GM23338 (cell line): Measurements from ENCODE around the gene GBP2. TPM values are rescaled to one million over a fixed set of nuclear protein-coding genes. Genes with fewer than 3 reads are reported as not detected.
A peak's percentile ranks its signal among the peaks of the same experiment; 100 is the strongest.

Experiments
- ATAC-seq: fragments of 200-7000 bp; cut with Tn5 transposase; 3 replicates; pipeline ENCODE4 v1.9.1; 2020
- DNase-seq: peaks from one replicate; pipeline ENCODE4 v3.0.0-alpha.2; 2015; ENCODE audit warnings: low spot score
- H2AFZ ChIP-seq: fragments of 200-600 bp; sonication (generic); 2 replicates; pipeline ENCODE4 v1.8.0; 2016; ENCODE audit warnings: antibody characterized with exemption, mild to moderate bottlenecking, moderate library complexity
- H3F3A ChIP-seq: fragments of 200-600 bp; sonication (generic); replicated peaks from 2 replicates; pipeline ENCODE4 v1.8.0; 2017; ENCODE audit warnings: antibody characterized with exemption, mixed run types, low read depth
- H3K27ac ChIP-seq: fragments of 200-600 bp; sonication (generic); 2 replicates; pipeline ENCODE4 v1.6.1; 2016; ENCODE audit warnings: low read depth
- H3K27me3 ChIP-seq: fragments of 200-600 bp; sonication (generic); 2 replicates; pipeline ENCODE4 v1.8.0; 2016; ENCODE audit warnings: mild to moderate bottlenecking, mixed run types, moderate library complexity; ENCODE audit not compliant: insufficient read depth
- H3K36me3 ChIP-seq: fragments of 200-600 bp; sonication (generic); 2 replicates; pipeline ENCODE4 v1.8.0; 2016; ENCODE audit warnings: mild to moderate bottlenecking; ENCODE audit not compliant: insufficient read depth
- H3K4me1 ChIP-seq: fragments of 200-600 bp; sonication (generic); 2 replicates; pipeline ENCODE4 v1.8.0; 2016; ENCODE audit warnings: mild to moderate bottlenecking, moderate library complexity; ENCODE audit not compliant: insufficient read depth
- H3K4me2 ChIP-seq: fragments of 200-600 bp; sonication (generic); 2 replicates; pipeline ENCODE4 v1.7.1; 2017; ENCODE audit warnings: mixed run types
- H3K4me3 ChIP-seq: fragments of 200-600 bp; sonication (generic); 2 replicates; pipeline ENCODE4 v1.6.1; 2016; ENCODE audit warnings: mixed run types
- H3K79me2 ChIP-seq: fragments of 200-600 bp; sonication (generic); replicated peaks from 2 replicates; pipeline ENCODE4 v1.8.0; 2017; ENCODE audit warnings: mild to moderate bottlenecking; ENCODE audit not compliant: insufficient read depth
- H3K9me2 ChIP-seq: fragments of 200-600 bp; sonication (generic); 2 replicates; pipeline ENCODE4 v1.8.0; 2017; ENCODE audit not compliant: insufficient read depth
- H4K20me1 ChIP-seq: fragments of 200-600 bp; sonication (generic); replicated peaks from 2 replicates; pipeline ENCODE4 v1.8.0; 2017; ENCODE audit warnings: mild to moderate bottlenecking; ENCODE audit not compliant: insufficient read depth
- H3K27ac Mint-ChIP-seq: 2 replicates; pipeline ENCODE4 v1.8.0; 2020; ENCODE audit warnings: inconsistent platforms, mild to moderate bottlenecking, moderate library complexity, mixed read lengths
- H3K27me3 Mint-ChIP-seq: 3 replicates; pipeline ENCODE4 v1.8.0; 2022; ENCODE audit warnings: low read depth, mild to moderate bottlenecking, moderate library complexity, mixed read lengths, inconsistent platforms; ENCODE audit not compliant: insufficient read depth, poor library complexity
- H3K36me3 Mint-ChIP-seq: 3 replicates; pipeline ENCODE4 v1.8.0; 2021; ENCODE audit warnings: low read depth, mild to moderate bottlenecking, inconsistent platforms, moderate library complexity, mixed read lengths
- H3K4me1 Mint-ChIP-seq: 3 replicates; pipeline ENCODE4 v1.8.0; 2020; ENCODE audit warnings: mild to moderate bottlenecking, inconsistent platforms, mixed read lengths
- H3K4me3 Mint-ChIP-seq: 3 replicates; pipeline ENCODE4 v1.8.0; 2021; ENCODE audit warnings: moderate library complexity, mild to moderate bottlenecking, inconsistent platforms, mixed read lengths
- H3K9me3 Mint-ChIP-seq: 3 replicates; pipeline ENCODE4 v1.8.0; 2020; ENCODE audit warnings: moderate library complexity, mild to moderate bottlenecking, inconsistent platforms, mixed read lengths
- CREB1 ChIP-seq: fragments of 250-450 bp; sonication (Bioruptor Pico); IDR thresholded peaks from 2 replicates; pipeline ENCODE4 v1.5.0; 2020; ENCODE audit warnings: low read depth, mild to moderate bottlenecking, moderate library complexity
- EZH2phosphoT487 ChIP-seq: fragments of 200-600 bp; sonication (generic); IDR thresholded peaks from one replicate; pipeline ENCODE4 v1.8.1; 2018; ENCODE audit warnings: antibody characterized with exemption; ENCODE audit not compliant: unreplicated experiment
- JUNB ChIP-seq: IDR thresholded peaks from one replicate; pipeline ENCODE4 v1.6.1; 2016; ENCODE audit warnings: antibody characterized with exemption; ENCODE audit not compliant: unreplicated experiment
- NANOG ChIP-seq: IDR thresholded peaks from 2 replicates; pipeline ENCODE4 v1.6.1; 2016; ENCODE audit warnings: antibody characterized with exemption, borderline replicate concordance
- POLR2AphosphoS5 ChIP-seq: IDR thresholded peaks from 2 replicates; pipeline ENCODE4 v1.6.1; 2016; ENCODE audit warnings: antibody characterized with exemption, low read depth
- STAT1 ChIP-seq: IDR thresholded peaks from one replicate; pipeline ENCODE4 v1.6.1; 2016; ENCODE audit warnings: antibody characterized with exemption; ENCODE audit not compliant: unreplicated experiment
- ZNF114 ChIP-seq: fragments of 250-450 bp; sonication (Bioruptor Pico); IDR thresholded peaks from 2 replicates; pipeline ENCODE4 v1.5.0; 2020; ENCODE audit warnings: mild to moderate bottlenecking, moderate library complexity
- ZNF331 ChIP-seq: fragments of 250-450 bp; sonication (Bioruptor Pico); IDR thresholded peaks from 2 replicates; pipeline ENCODE4 v1.5.0; 2020; ENCODE audit warnings: low read depth, mild to moderate bottlenecking, moderate library complexity
- polyA plus RNA-seq: library from polyadenylated mRNA; unstranded; fragments of >200 nt; fragmentation: Nextera tagmentation; extraction: Ambion mirVana; gene quantifications from 2 replicates; pipeline ENCODE4 v1.2.1, GENCODE V29; 2016
- total RNA-seq: library from RNA; depleted of rRNA; stranded (reverse); fragments of >200 nt; shearing (Covaris generic); gene quantifications from 2 replicates; pipeline ENCODE4 v1.2.3, GENCODE V29; 2014
- TF ChIP-seq, protein P1 (sequence below), 2 experiments: fragments of 200-600 bp in 1 of 2; sonication (generic) in 1 of 2; conservative IDR thresholded peaks; 2 replicates each; pipeline versions ENCODE4 v1.5.1 to v1.6.1; 2016 to 2017; ENCODE audit warnings: antibody characterized with exemption in 2 of 2, low read depth in 2 of 2, mild to moderate bottlenecking in 2 of 2, moderate library complexity in 1 of 2
- TF ChIP-seq, protein P2 (sequence below): IDR thresholded peaks from one replicate; pipeline ENCODE4 v1.6.1; 2018; ENCODE audit warnings: antibody characterized with exemption; ENCODE audit not compliant: unreplicated experiment
- TF ChIP-seq, protein P3 (sequence below): IDR thresholded peaks from 2 replicates; pipeline ENCODE4 v1.6.1; 2016; ENCODE audit warnings: antibody characterized with exemption

Gene GBP2
- total and polyA plus RNA-seq, 2 experiments from 2014 or later: not detected

DNA sequence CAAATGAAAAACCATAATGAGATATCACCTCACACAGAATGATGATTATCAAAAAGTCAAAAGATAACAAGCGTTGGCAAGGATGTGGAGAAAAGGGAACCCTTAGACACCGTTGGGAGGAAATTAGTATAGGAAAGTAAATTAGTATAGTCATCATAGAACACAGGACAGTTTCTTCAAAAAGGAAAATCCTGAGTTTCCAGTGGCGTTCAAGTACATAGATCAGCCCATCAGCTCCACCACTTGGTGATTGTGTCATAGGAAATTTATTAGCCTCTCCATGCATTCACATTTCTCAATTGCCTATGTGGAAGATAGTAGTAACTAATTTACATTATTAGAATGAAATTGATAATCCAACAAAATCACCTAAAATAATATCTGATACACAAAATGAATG, 20.8 kb upstream of the GBP2 start:
- no peak overlapping the region for H3K27ac Mint-ChIP-seq
- H3K36me3 Mint-ChIP-seq: no peaks in the 10 kb centered on the region
- Histone ChIP-seq H3K4me1 (no peaks in the 10 kb centered on the region), H3K27ac (no peak overlapping the region), H3K79me2 (no peaks in the 10 kb centered on the region), H3K27me3 (no peaks in the 10 kb centered on the region), H3K9me2 (no peaks in the 10 kb centered on the region), H4K20me1 (no peaks in the 10 kb centered on the region), H3K4me2 (no peak overlapping the region), H3K36me3 (no peaks in the 10 kb centered on the region), H3K4me3 (no peak overlapping the region), H3F3A (no peaks in the 10 kb centered on the region), H2AFZ (no peak overlapping the region)
- H3K4me3 Mint-ChIP-seq: no peak overlapping the region
- no peaks in the 10 kb centered on the region for H3K9me3 Mint-ChIP-seq
- no peak for ATAC-seq
- no peak for DNase-seq
- TF ChIP-seq POLR2AphosphoS5 (no peak), NANOG (no peak), CREB1 (CRISPR knock-in tag) (no peak), EZH2phosphoT487 (no peak), ZNF331 (CRISPR knock-in tag) (no peak)
- TF ChIP-seq, protein P1, sequence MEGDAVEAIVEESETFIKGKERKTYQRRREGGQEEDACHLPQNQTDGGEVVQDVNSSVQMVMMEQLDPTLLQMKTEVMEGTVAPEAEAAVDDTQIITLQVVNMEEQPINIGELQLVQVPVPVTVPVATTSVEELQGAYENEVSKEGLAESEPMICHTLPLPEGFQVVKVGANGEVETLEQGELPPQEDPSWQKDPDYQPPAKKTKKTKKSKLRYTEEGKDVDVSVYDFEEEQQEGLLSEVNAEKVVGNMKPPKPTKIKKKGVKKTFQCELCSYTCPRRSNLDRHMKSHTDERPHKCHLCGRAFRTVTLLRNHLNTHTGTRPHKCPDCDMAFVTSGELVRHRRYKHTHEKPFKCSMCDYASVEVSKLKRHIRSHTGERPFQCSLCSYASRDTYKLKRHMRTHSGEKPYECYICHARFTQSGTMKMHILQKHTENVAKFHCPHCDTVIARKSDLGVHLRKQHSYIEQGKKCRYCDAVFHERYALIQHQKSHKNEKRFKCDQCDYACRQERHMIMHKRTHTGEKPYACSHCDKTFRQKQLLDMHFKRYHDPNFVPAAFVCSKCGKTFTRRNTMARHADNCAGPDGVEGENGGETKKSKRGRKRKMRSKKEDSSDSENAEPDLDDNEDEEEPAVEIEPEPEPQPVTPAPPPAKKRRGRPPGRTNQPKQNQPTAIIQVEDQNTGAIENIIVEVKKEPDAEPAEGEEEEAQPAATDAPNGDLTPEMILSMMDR (conservative IDR thresholded peaks at IDR 0.05; ENCODE audit: low read depth in 2 of 2): no peak
- TF ChIP-seq, protein P2, sequence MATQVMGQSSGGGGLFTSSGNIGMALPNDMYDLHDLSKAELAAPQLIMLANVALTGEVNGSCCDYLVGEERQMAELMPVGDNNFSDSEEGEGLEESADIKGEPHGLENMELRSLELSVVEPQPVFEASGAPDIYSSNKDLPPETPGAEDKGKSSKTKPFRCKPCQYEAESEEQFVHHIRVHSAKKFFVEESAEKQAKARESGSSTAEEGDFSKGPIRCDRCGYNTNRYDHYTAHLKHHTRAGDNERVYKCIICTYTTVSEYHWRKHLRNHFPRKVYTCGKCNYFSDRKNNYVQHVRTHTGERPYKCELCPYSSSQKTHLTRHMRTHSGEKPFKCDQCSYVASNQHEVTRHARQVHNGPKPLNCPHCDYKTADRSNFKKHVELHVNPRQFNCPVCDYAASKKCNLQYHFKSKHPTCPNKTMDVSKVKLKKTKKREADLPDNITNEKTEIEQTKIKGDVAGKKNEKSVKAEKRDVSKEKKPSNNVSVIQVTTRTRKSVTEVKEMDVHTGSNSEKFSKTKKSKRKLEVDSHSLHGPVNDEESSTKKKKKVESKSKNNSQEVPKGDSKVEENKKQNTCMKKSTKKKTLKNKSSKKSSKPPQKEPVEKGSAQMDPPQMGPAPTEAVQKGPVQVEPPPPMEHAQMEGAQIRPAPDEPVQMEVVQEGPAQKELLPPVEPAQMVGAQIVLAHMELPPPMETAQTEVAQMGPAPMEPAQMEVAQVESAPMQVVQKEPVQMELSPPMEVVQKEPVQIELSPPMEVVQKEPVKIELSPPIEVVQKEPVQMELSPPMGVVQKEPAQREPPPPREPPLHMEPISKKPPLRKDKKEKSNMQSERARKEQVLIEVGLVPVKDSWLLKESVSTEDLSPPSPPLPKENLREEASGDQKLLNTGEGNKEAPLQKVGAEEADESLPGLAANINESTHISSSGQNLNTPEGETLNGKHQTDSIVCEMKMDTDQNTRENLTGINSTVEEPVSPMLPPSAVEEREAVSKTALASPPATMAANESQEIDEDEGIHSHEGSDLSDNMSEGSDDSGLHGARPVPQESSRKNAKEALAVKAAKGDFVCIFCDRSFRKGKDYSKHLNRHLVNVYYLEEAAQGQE: no peak
- TF ChIP-seq, protein P3, sequence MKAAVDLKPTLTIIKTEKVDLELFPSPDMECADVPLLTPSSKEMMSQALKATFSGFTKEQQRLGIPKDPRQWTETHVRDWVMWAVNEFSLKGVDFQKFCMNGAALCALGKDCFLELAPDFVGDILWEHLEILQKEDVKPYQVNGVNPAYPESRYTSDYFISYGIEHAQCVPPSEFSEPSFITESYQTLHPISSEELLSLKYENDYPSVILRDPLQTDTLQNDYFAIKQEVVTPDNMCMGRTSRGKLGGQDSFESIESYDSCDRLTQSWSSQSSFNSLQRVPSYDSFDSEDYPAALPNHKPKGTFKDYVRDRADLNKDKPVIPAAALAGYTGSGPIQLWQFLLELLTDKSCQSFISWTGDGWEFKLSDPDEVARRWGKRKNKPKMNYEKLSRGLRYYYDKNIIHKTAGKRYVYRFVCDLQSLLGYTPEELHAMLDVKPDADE: no peak
- no peaks in the 10 kb centered on the region for H3K27me3 Mint-ChIP-seq
- no peaks in the 10 kb centered on the region; the same call in 2 of the 3 replicates for H3K4me1 Mint-ChIP-seq

DNA sequence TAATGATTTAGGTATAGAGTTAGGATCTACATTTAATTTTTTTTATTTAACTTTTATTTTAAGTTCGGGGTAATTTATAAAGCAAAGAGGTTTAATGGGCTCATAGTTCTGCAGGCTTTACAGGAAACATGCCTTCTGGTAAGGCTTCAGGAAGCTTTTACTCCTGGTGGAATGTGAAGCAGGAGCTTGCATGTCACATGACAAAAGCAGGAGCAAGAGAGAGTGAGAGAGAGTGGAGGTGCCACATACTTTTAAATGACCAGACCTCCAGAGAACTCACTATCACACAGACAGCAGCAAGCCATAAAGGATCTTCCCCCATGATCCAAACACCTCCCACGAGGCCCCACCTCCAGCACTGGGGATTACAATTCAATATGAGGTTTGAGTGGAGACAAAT, 17.6 kb upstream of the GBP2 start:
- Histone ChIP-seq H3K4me2 (no peak overlapping the region), H3K4me3 (no peak overlapping the region), H3K4me1 (no peaks in the 10 kb centered on the region), H3K36me3 (no peaks in the 10 kb centered on the region), H4K20me1 (no peaks in the 10 kb centered on the region), H3F3A (no peaks in the 10 kb centered on the region), H3K27ac (no peak overlapping the region), H2AFZ (peak overlapping the region; percentile 35; the same call in 1 of the 2 replicates), H3K79me2 (no peaks in the 10 kb centered on the region), H3K27me3 (no peaks in the 10 kb centered on the region), H3K9me2 (no peaks in the 10 kb centered on the region)
- H3K27ac Mint-ChIP-seq: no peak overlapping the region; the same call in 1 of the 2 replicates
- peak; percentile 33; the same call in 1 of the 3 replicates for ATAC-seq
- H3K4me1 Mint-ChIP-seq: no peaks in the 10 kb centered on the region; the same call in 2 of the 3 replicates
- H3K9me3 Mint-ChIP-seq: no peaks in the 10 kb centered on the region; the same call in 2 of the 3 replicates
- H3K36me3 Mint-ChIP-seq: no peaks in the 10 kb centered on the region
- no peak overlapping the region for H3K4me3 Mint-ChIP-seq
- DNase-seq: peak; percentile 17
- no peaks in the 10 kb centered on the region for H3K27me3 Mint-ChIP-seq
- TF ChIP-seq, protein P2: no peak
- TF ChIP-seq ZNF114 (CRISPR knock-in tag) (no peak), JUNB (no peak), STAT1 (no peak)
- TF ChIP-seq, protein P3: no peak
- TF ChIP-seq, protein P1 (conservative IDR thresholded peaks at IDR 0.05; ENCODE audit: low read depth in 2 of 2): no peak
